SU-DHL-6 (cell line): ENCODE results near the gene DAO.

Source experiments
- CTCF ChIP-seq: fragments of 200-600 bp; sonication (generic); IDR thresholded peaks from one replicate; pipeline ENCODE4 v1.5.1; 2017; ENCODE audit warnings: antibody characterized with exemption, mild to moderate bottlenecking, low read length, moderate library complexity; ENCODE audit not compliant: insufficient read depth, poor library complexity, severe bottlenecking
- EZH2phosphoT487 ChIP-seq: fragments of 200-600 bp; sonication (generic), shearing (Covaris generic); conservative IDR thresholded peaks from 2 replicates; pipeline ENCODE4 v1.6.1; 2018; ENCODE audit warnings: mild to moderate bottlenecking, antibody characterized with exemption, low read length, moderate library complexity, mixed read lengths

GRCh38 chr12:108839018-108839889, 40.6 kb upstream of the DAO start:
- TF ChIP-seq CTCF (no peak), EZH2phosphoT487 (no peak)
